Measurements from ENCODE around the gene ITGB1BP1.

DNA sequence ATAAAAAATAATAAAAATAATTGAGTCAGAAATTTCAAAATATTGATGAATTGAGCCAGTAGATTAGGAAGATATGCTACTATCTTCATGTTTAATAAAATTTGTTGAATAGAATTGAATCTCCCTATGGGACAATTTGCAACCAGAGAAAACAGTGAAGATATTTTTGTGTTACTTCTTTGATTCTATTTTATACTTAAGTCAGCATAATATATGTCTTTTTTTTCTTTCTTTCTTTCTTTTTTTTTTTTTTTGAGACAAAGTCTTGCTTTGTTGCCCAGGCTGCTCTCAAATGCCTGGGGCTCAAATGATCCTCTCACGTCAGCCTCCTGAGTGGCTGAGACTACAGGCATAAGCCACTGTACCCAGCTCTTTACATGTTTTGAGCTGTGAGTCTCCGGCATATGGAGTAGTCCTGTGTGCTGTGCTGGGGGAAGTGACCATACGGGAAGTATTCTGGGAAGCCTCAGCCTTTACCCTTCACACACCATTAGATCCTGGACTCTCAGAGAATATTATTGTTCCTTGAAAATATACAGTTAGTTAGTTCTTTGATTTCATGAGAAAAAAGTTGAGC, 37.2 kb upstream of the ITGB1BP1 start:
- no peak for TF ChIP-seq EP400 (IDR thresholded peaks at IDR 0.05)
- TF ChIP-seq PCBP1 (IDR thresholded peaks at IDR 0.05; ENCODE audit: low read depth, low read length, poor library complexity, severe bottlenecking), result no peak
